GM12864 (cell line): ENCODE results near the gene TRAPPC2L.

Source experiments
- DNase-seq: peaks from one replicate; pipeline ENCODE4 v3.0.0-alpha.2; 2011; ENCODE audit warnings: low read depth
- H3K4me3 ChIP-seq: 2 replicates; pipeline ENCODE4 v1.5.1; 2011; ENCODE audit warnings: mild to moderate bottlenecking, low read depth, low read length, control low read depth
- TF ChIP-seq, protein P1 (sequence below): IDR thresholded peaks from 2 replicates; pipeline ENCODE4 v1.5.1; 2011; ENCODE audit warnings: low read depth, mild to moderate bottlenecking, moderate library complexity, low read length, control low read depth, inconsistent platforms; ENCODE audit errors: missing control alignments

TRAPPC2L gene, protein sequence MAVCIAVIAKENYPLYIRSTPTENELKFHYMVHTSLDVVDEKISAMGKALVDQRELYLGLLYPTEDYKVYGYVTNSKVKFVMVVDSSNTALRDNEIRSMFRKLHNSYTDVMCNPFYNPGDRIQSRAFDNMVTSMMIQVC

DNA sequence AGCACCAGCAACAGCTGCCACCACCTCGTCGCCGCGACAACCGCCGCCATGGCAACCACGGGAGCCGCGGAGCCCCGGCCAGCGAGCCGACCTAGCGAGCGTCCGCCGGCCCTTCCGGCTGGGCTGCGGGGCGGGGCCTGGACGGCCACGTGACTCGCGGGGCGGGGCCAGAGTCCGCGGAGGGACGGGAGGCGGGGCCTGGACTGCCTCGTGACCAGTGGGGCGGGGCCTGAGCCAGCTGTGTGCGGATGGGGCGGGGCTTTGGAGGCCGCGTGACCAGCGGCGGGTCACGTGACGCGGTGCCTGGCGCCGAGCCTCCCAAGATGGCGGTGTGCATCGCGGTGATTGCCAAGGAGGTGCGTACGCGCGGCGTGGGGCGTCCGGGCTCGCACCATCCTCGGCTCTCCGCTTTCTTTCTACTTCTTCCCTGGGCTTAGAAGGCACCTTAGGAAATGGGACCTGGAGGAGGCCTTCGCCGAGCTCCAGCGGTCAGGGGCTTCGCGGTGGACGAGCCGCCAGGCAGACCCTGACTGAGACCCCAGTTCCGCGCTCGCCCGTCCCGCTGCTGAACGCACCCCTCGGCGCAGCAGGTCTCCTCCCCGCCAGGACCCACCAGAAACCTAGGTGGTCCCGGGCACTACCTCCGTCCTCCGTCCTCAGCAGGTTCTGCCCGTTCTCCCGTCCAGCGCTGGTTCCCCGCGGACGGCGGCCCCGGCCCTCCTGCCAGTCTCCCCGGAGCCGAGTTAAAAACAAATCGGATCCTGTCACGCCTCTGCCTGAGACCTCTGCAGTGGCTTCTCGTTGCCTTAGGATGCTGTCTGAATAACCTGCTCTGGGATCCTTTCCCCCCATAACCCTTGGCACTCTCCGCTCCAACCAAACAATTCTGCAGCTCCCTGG, at the start of gene TRAPPC2L, which contains the start of gene GALNS:
TSS of gene TRAPPC2L (plus strand) at position 300 of the 900 bp plus-strand sequence. CDS start at position 324, 24 bp downstream.
TSS of gene GALNS (minus strand) at position 120 of the 900 bp plus-strand sequence. CDS start at position 50, 70 bp downstream.
- peak within 1 kb of the TSS; percentile 93 for H3K4me3 ChIP-seq
- TF ChIP-seq, protein P1, sequence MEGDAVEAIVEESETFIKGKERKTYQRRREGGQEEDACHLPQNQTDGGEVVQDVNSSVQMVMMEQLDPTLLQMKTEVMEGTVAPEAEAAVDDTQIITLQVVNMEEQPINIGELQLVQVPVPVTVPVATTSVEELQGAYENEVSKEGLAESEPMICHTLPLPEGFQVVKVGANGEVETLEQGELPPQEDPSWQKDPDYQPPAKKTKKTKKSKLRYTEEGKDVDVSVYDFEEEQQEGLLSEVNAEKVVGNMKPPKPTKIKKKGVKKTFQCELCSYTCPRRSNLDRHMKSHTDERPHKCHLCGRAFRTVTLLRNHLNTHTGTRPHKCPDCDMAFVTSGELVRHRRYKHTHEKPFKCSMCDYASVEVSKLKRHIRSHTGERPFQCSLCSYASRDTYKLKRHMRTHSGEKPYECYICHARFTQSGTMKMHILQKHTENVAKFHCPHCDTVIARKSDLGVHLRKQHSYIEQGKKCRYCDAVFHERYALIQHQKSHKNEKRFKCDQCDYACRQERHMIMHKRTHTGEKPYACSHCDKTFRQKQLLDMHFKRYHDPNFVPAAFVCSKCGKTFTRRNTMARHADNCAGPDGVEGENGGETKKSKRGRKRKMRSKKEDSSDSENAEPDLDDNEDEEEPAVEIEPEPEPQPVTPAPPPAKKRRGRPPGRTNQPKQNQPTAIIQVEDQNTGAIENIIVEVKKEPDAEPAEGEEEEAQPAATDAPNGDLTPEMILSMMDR = no peak
- DNase-seq = peak; percentile 65

DNA sequence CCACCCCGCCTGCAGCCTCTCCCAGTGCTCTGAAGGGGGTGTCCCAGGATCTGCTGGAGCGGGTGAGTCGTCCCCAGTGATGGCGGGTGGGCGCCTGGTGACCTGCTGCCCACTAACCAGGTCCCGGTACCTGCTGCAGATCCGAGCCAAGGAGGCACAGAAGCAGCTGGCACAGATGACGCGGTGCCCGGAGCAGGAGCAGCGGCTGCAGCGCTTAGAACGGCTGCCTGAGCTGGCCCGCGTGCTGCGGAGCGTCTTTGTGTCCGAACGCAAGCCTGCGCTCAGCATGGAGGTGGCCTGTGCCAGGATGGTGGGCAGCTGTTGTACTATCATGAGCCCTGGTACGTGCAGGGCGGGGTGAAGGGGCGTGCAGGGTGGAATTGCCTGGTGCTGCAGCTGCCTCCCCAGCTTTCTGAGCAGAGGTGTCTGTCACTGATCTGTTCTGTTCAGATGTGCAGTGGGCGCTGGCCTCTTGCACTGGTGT, 49.7 kb upstream of the TRAPPC2L start:
- DNase-seq = no peak
- H3K4me3 ChIP-seq = no peak overlapping the region
- TF ChIP-seq, protein P1 = no peak

DNA sequence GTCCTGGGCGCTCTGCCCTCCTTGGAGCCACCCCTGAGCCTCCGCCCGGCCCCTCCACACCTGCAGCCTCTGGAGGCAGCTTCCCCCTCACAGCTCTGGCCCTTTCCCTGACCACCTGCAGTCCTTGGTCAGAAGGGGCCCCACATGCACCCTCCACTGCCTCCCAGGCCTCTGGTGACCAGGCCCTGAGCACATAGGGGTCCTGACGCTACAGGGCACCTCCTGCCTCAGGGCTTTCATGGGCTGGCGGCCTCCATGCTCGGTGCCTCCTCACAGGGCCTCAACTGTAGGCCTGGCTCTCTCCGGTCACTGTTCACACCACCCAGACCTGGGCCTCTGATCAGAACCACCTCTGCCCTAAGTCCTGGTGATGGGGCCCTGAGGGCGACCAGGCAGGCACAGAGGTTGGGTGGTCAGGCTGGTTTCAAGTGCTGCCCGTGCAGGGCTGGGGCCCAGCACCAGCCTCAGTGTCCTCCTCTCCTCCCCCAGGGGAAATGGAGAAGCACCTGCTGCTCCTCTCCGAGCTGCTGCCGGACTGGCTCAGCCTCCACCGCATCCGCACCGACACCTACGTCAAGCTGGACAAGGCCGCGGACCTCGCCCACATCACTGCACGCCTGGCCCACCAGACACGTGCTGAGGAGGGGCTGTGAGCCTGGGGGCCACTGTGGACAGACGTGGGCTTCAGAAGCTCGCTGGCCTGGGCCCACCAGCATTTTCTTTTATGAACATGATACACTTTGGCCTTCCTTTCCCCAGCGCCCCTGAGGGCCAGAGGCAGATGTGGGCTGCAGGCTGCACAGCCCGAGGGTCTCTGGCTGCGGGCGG, 49.1 kb upstream of the TRAPPC2L start:
- TF ChIP-seq, protein P1 = no peak
- no peak for DNase-seq

DNA sequence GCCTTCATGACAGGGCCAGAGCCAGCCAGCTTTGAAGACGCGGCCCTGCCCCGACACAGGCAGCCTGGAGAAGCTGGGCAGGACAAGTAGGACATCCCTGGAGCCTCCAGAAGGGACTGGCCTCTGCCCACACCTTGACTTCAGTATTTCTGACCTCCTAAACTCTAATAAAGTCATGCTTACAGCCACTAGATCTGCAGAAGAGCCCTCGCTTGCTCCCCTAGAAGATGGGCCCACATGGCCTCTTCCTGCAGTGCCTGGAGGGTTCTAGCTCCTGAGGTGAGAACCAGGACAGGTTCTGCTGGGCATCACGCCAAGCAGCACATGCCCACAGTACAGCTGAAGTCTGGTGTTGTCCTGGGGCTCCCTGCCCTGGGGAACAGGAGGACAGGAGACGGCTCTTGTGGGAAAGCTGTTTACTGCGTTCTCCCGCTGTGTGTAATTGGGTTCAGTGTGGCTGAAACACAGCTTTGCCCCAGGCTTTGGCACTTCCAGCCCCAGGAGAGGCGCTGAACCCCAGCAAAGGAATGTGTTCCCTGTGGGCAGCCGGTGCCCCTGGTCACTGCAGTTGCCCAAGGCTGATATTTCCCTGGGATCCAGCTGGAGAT, 47.8 kb upstream of the TRAPPC2L start:
- no peak overlapping the region for H3K4me3 ChIP-seq
- no peak for DNase-seq
- TF ChIP-seq, protein P1 = no peak

More for the DNA sequence above, 49.1 kb upstream of the TRAPPC2L start:
- H3K4me3 ChIP-seq = no peak overlapping the region

DNA sequence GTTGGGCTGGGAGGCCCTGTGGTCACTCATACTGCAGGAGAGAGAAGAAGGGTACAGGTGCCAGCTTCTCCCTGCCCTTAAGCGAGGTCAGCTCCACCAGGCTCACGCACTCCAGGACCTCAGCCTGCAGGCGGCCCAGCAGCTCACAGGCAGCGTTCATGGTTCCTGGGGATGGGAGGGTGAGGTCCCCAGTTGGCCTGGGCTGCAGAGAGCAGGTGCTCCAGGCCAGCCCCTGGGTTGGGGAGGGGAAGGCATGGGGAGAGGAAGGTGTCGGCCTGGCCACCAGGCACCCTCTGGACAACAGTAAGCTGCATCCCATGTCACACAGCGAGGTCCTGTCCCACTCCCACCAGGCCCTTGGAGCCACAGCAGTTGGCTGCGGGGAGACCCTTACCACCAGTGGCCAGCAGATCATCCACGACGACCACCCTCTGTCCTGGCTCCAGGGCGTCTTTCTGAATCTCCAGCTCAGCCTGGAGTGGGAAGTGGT, 47.2 kb upstream of the TRAPPC2L start:
- DNase-seq = no peak
- TF ChIP-seq, protein P1 = no peak
- H3K4me3 ChIP-seq = peak overlapping the region; percentile 72
